Activated CD4-positive, CD25-positive, alpha-beta regulatory T cell treated with anti-CD3 and anti-CD28 coated beads, Interleukin-2, amount 50 U/mL, for 72 hours (primary cell): Measurements from ENCODE around the gene MALT1.
"Not testable (repeated sequence)": the region's sequence is repeated elsewhere in the genome, so short reads cannot be mapped to it uniquely, and the experiment has no call there.

Experiments used
- DNase-seq: peaks from one replicate; pipeline ENCODE4 v3.0.0; 2021

MALT1 gene, protein sequence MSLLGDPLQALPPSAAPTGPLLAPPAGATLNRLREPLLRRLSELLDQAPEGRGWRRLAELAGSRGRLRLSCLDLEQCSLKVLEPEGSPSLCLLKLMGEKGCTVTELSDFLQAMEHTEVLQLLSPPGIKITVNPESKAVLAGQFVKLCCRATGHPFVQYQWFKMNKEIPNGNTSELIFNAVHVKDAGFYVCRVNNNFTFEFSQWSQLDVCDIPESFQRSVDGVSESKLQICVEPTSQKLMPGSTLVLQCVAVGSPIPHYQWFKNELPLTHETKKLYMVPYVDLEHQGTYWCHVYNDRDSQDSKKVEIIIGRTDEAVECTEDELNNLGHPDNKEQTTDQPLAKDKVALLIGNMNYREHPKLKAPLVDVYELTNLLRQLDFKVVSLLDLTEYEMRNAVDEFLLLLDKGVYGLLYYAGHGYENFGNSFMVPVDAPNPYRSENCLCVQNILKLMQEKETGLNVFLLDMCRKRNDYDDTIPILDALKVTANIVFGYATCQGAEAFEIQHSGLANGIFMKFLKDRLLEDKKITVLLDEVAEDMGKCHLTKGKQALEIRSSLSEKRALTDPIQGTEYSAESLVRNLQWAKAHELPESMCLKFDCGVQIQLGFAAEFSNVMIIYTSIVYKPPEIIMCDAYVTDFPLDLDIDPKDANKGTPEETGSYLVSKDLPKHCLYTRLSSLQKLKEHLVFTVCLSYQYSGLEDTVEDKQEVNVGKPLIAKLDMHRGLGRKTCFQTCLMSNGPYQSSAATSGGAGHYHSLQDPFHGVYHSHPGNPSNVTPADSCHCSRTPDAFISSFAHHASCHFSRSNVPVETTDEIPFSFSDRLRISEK

DNA sequence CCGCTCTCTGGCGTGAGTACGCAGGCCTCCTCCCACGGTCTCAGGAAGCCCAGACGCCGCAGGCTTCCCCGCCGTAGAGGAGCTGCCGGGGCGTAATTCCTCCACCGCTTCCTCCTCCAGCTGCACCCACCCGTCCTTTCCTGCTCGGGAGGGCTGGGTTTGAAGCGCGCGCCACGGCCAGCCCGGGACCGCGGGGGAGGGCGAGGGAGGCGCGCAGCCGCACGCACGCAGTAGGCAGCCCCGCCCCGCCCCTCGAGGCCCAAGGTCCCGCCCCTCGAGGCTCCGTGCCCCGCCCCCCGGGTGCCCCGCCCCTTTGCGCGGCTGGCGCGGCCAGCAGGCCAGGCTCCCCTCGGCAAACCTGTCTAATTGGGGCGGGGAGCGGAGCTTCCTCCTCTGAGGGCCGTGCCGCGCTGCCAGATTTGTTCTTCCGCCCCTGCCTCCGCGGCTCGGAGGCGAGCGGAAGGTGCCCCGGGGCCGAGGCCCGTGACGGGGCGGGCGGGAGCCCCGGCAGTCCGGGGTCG, at the start of gene MALT1:
Gene MALT1, plus strand, starts transcription at position 355 of the 521 bp plus-strand sequence. CDS start 179 bp downstream, outside the sequence.
- DNase-seq, result peak; percentile 96

DNA sequence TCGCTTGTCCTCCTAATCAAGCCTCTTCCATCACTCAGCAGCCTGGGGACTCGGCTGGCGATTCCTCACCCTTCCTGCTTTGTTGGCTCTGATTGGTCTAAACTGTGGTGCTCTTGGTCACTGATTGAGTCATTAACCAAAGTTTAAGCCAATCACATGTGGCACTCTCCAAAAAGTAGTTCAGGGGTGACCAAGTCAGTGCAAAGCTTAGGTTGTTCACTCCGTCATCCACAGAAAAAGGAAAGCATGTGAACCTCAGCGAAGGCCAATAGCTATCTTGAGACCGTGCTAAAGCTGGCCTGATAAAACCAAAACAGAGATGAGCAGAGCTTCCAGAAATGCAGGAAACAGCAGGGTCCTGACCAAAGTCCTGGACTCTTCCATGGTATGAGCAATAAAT, 47.3 kb upstream of the MALT1 start:
- DNase-seq, result no peak

DNA sequence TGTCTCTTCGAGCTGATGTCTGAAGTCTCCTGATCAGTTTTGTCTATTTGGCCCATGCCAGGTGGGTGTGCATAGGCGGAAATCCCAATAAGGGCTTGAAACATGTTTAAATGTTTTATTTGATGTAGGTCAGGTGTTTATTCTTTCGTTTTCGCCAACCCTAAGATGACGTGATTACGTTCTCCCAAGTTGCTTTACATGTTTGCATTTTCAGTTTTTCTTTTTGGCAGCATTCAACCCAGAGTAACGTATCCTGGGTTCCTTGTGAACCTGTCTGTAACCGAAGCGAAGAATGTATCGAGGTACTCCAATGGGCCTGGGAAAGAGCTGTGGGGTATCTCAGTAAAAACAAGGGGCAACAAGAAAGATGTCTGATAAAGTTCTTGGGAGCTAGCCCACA, 45.4 kb upstream of the MALT1 start:
- no peak for DNase-seq

DNA sequence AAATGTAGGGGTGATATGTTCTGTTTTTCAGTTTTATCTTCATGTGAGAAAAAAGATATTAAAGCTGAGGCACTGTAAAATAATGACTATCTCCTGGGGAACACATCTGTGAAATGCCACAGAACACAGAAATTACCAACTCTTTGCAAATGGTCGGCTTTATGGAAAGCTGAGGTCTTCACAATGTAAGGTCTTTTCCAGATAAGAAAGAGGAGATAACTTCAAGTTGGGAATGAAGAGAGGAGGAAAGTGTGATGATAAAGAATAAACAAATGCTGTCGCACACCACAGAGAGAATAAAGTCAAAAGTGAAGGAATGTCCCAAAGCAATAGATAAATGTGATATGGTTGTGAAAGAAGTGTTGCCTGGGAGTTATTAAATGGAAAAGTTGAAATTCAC, 41.2 kb upstream of the MALT1 start:
- no peak for DNase-seq

DNA sequence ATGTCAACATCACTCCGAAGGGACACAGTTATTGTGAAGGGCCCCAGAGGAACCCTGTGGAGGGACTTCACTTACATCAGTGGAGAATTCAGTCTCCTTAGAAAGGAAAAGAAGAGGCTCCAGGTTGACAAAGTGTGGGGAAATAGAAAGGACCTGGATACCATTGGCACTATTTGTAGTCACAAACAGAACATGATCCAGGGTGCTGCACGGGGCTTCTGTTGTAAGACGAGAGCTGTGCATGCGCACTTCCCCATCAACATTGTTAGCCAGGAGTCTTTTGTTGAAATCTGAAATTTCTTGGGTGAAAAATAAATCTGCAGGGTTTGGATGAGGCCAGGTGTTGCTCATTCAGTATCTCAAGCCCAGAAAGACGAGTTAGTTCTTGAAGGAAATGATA, 40.0 kb upstream of the MALT1 start:
- no peak for DNase-seq

DNA sequence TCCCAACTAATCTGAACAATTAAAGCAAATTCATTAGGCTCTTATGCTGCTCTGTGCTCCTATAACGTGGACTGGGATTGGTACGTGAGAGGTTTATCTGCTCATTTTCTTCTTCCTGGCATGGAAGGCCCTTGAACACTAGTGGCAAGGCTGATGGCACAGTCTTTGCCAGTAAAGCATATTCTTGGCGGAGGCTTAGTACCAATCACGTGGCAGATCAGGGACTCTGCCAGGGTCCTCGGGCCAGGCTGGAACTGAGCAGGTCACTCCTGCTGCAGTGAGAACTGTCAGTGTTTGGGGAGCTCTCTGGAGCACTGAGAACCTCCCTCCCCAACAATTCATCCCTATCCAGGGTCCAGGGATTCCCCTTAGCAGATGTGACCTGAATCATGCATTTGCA, 38.7 kb upstream of the MALT1 start:
- no peak for DNase-seq

DNA sequence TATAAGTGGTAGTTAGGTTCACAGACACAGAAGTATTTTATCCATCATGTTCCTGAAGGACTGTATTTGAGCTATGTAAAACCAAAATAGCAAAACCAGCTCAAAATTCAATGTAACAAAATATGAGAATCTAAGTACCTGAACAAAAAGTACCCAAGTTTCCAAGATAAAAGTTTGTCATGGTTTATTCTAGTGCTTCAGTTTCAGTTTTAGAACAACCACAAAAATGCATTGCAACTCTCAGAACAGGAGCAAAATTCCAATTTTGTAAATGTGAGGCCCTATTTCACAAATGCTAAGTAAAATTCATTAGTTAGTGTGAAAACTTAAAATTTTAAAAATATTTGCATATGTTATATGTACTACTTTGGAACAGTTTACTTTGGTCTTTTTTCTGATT, 37.4 kb upstream of the MALT1 start:
- DNase-seq, result no peak

DNA sequence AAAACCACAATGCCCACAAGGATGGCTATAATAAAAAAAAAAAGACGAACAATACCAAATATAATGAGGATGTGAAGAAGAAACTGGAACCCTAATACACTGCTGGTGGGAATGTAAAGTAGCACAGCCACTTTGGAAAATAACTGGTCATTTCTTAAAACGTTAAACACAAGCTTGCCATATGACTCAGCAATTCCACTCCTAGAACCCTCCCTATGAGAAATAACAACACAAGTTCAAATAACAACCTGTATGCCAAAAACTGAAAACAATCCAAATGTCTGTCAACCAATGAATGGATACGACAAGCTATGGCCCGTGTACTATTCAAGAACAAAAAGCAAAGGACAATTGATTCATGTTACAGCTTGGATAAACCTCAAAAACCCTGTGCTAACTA, 35.4 kb upstream of the MALT1 start:
- DNase-seq, result no peak

DNA sequence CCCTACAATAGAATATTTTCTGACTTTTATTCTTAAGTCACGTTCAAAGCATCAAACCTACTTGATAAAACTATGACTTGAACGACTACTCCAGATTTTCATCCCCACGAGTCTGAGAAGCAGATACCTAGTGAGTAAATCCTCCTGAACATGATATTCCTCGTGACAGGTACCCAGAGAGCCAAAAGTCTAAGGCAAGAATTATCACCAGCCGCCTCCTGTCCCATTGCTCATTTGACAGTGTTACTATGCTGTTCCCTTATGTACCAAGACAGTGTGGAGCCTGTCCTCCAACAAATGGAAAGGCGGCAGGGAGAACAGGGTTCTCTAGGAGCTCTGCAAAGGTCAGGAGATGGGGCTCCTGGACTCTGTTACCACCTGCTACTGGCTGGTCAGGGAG, 34.1 kb upstream of the MALT1 start:
- DNase-seq, result no peak

DNA sequence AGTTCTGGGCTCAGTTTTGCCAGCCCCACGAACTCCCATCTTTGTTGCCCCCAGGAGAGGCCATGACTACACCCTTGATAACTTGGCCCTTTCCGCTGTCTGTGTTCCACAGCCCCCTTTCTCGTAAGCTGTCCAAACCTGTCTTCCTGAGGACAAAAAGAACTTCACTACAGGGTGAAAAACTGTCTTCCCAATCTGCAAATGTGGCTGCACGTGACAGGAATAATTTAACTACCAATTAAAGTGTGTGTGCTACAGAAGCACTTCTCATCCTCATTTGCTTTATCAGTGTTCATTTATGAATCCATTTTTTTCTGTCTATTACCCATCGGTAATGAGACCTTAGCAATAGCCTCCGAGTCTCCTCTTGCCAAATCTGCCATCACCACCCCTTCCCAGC, 33.3 kb upstream of the MALT1 start:
- no peak for DNase-seq

DNA sequence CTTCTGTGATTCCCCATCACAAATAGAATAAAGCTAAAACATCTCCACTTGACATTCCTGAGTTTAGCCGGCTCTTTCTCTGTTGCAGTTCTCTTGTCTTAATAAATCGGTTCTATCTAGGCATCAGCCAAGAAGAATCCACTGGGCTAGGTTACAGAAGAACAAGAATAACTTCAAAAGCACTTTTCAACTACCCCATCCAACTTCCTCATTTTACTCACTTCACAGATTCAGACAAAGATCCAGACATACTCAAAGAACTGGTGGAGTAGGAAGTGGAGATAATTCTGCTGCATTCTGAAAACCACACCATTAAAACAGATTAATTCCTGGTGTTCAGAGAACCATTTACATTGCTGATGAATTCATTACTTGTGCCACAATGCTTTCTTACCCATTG, 32.8 kb upstream of the MALT1 start:
- DNase-seq, result no peak

DNA sequence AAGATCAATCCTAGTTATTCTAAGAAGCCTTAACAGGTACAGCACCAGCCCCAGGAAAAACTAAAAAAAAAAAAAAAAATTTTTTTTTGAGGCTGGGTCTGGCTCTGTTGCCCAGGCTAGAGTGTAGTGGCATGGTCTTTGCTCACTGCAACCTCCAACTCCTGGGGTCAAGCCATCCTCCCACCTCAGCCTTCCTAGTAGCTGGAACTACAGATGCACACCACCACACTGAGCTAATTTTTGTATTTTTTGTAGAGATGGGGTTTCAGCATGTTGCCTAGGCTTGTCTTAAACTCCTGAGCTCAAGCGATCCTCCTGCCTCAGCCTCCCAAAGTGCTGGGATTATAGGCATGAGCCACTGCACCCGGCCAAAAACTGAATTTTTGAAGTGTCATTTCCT, 32.0 kb upstream of the MALT1 start:
- no peak for DNase-seq

DNA sequence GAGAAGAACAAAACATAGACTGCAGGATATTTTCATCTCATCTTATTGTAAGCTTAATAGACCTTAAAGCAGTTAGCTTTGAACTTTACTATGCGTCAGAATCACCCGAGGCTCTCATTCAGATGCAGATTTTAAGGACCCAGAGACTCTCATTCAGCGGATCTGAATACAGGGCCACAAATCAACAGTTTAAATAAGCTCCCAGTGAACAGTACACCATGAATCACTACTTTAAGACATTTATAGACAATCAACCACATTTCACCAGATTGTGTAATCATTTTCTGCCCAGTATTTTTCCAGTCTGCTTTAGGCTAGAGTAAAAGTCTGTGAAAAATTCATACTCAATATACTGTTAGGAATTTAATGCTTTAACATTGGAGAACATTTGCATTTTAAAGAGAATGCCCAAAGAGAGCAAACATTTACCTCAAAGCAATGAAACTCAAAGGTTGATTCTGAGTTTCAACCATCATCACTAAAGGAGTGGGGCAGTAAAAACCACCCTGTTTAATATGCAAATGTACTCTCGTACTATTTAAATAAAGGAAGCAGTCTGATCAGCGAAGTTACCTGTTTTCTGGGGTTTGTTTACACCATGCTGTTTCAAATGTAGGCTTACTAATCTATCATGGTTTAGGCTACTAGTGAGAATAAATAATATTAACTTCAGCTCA, 31.4 kb upstream of the MALT1 start:
- DNase-seq, result no peak

DNA sequence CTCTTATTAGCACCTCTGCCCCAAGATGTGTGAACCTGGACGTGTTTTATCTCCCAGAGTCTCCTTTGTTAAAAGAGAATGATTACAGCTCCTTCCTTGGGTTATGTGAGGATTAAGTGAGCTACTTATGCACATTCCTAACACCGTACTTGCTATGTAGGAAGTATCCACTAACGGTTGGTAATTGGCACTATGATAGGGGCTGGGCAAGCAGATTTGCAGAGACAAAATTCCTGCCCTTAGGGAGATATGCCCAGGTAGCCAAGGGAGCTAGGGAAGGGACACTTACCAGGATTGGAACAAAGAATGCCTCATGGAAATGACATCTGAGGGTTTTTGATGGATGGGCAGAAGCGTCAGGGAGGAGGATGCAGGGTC, 30.8 kb upstream of the MALT1 start:
- DNase-seq, result no peak

DNA sequence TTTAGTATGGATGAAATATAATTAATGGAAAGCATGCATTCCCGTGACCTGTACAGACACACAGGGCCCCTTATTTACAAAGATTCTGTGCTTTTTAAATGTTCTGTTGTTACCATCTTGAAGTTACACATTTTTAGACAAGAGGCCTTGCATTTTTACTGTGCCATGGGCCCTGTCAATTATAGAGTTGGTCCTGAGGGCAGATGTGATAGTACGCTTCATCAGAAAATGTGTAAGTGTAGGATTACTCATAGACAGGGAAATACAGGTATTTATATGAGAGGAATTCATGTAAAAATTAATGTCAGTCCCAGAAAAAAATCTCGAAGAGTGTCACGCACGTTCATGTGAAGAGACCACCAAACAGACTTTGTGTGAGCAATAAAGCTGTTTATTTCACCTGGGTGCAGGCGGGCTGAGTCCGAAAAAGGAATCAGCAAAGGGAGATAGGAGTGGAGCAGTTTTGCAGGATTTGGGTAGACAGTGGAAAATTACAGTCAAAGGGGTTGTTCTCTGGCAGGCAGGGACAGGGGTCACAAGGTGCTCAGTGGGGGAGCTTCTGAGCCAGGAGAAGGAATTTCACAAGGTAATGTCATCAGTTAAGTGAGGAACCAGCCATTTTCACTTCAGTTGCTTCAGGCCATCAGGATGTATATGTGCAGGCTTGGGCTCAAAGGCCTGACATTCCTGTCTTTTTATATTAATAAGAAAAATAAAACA, 30.2 kb upstream of the MALT1 start:
- DNase-seq, result no peak

DNA sequence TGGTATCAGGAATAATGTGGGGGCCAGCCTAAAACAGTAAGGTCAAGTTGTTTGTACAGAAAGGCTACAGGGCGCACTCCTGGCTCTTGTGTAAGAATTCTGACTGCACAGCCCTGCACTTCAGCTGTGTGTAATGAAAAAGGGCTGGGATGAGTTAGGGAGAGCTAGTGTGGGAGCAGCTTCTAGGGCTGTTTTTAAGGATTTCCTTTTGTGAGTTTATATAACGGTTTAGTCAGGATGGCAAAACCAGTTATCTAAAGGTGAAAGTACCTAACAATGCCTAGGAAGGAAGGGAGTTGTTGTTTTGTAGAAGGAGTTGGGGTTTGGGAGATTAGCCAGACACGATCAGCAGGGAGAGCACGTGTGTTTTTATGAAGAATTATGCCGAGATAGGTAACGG, 27.7 kb upstream of the MALT1 start:
- not testable (repeated sequence) for DNase-seq

DNA sequence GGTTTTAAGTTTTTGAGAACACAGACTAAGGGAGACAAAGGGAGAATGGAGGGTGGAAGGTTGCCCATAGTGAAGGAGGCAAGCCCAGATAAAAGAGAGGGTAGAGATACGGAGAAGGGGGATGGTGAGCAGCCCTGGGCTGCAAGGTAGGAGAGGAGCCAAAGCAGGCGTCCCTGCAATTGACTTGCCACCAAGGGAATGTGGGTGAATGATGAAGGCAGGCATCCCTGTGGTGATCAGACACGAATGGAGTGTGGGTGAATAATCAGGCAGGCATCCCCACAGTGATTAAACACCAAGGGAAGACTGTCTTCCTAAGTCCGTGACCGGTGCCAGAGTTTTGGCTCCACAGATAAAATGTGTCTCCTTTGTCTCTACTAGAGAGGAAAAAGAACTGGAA, 25.9 kb upstream of the MALT1 start:
- DNase-seq, result no peak

DNA sequence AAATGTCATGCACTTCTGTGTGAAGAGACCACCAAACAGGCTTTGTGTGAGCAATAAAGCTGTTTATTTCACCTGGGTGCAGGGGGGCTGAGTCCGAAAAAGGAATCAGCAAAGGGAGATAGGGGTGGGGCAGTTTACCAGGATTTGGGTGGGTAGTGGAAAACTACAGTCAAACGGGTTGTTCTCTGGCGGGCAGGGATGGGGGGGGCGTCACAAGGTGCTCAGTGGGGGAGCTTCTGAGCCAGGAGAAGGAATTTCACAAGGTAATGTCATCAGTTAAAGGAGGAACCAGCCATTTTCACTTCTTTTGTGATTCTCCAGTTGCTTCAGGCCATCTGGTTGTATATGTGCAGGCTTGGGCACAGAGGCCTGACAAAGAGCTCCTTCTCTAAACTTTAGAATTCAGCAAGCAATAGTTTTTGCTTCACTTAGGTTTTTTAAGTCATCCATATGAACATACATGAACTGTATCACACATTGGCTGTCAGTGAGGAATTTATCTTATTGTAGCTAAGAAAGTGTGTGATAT, 24.9 kb upstream of the MALT1 start:
- no peak for DNase-seq

DNA sequence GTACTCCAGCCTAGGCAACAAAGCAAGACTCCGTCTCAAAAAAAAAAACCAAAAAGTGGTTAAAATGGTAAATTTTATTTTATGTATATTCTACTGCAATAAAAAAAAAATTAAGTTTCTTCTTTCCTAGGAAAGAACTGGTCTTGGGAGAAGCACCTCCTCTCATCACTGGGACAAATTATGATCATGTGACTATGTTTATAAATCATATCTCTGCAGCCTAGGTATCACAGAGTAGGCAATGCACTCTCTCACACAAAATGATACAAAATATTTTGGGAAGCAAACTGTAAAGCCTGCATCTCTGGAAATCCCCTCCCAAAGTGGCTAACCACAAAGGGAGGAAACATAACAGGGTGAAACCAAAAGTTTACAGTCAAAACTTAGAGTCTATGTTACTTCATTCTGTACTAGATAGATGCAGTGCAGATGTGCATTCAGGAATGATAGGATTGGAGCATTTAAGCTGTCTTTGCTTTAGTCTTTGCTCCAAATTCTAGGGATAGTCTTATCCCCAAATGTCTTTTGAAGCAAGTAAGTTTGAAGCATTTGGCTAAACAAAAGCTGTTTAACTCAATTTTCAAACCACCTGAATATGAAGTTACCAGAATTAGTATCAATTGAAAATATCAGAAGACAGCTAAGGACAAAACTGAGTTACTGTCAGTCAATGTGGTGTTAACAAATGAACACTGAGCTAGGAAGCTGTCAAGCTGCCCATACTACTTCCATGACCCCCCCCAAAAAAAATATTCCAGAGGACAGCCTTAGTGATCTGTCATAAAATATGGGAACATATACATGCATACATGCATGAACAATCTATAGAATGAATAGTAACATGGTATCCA, 21.1 kb upstream of the MALT1 start:
- DNase-seq, result no peak

DNA sequence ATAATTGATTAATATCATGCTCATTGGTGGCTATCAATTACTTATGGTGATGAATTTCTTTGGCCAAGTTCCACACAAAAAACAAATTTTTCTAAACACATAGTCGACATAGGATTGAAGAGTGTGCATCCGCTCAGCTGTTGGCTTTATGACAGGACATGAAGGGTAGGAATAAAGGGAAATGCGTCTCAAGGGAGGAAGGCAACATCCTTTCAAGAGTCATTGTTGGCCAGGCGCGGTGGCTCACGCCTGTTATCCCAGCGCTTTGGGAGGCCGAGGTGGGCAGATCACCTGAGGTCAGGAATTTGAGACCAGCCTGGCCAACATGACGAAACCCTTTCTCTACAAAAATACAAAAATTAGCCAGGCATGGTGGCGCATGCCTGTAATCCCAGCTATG, 20.4 kb upstream of the MALT1 start:
- not testable (repeated sequence) for DNase-seq

DNA sequence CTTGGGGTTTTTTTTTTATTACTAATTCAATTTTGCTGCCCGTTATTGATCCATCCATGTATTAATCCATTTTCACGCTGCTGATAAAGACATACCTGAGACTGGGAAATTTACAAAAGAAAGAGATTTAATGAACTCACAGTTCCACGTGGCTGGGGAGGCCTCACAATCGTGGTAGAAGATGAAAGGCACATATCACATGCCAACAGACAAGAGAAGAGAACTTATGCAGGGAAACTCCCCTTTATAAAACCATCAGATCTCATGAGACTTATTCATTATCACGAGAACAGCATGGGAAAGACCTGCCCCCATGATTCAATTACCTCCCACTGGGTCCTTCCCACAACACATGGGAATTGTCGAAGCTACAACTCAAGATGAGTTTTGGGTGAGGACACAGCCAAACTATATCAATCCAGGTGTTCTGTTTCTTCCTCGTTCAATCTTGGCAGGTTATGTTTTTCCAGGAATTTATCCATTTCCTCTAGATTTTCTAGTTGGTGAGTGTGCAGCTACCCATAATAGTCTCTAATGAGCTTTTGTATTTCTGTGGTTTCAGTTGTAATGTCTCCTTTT, 18.0 kb upstream of the MALT1 start:
- not testable (repeated sequence) for DNase-seq
